DND-41 (cell line): ENCODE data around the gene RNF5.

Source experiments
- ATAC-seq: fragments of 200-7000 bp; cut with Tn5 transposase; 3 replicates; pipeline ENCODE4 v1.9.1; 2021; ENCODE audit warnings: low read depth; ENCODE audit not compliant: insufficient read depth
- DNase-seq: peaks from one replicate; pipeline ENCODE4 v3.0.0-alpha.2; 2020
- H2AFZ ChIP-seq: 2 replicates; pipeline ENCODE4 v1.6.0; 2012; ENCODE audit warnings: low read depth, low read length
- H3K27ac ChIP-seq: 2 replicates; pipeline ENCODE4 v1.5.1; 2012; ENCODE audit warnings: low read length, inconsistent platforms
- H3K27me3 ChIP-seq: fragments of 200-600 bp; sonication (generic); 2 replicates; pipeline ENCODE4 v1.6.0; 2012; ENCODE audit warnings: low read length, mild to moderate bottlenecking, inconsistent platforms; ENCODE audit not compliant: insufficient read depth, poor library complexity
- H3K36me3 ChIP-seq: 2 replicates; pipeline ENCODE4 v1.5.1; 2012; ENCODE audit warnings: low read length, inconsistent platforms; ENCODE audit not compliant: insufficient read depth
- H3K4me1 ChIP-seq: 2 replicates; pipeline ENCODE4 v1.5.1; 2012; ENCODE audit warnings: mild to moderate bottlenecking, low read length; ENCODE audit not compliant: insufficient read depth
- H3K4me2 ChIP-seq: 2 replicates; pipeline ENCODE4 v1.6.0; 2012; ENCODE audit warnings: mild to moderate bottlenecking, moderate library complexity, low read length, inconsistent platforms; ENCODE audit not compliant: insufficient read depth
- H3K4me3 ChIP-seq, 2 experiments: fragments of 200-600 bp in 1 of 2; shearing (Covaris generic) in 1 of 2; 2 replicates each; pipeline ENCODE4 v1.5.1; 2012 to 2016; ENCODE audit warnings: inconsistent platforms in 2 of 2, low read length in 2 of 2, mild to moderate bottlenecking in 2 of 2, low read depth in 1 of 2, moderate library complexity in 1 of 2
- H3K79me2 ChIP-seq: 2 replicates; pipeline ENCODE4 v1.6.0; 2012; ENCODE audit warnings: low read length, inconsistent platforms; ENCODE audit not compliant: insufficient read depth
- H3K9ac ChIP-seq: 2 replicates; pipeline ENCODE4 v1.6.0; 2012; ENCODE audit warnings: low read depth, mild to moderate bottlenecking, inconsistent platforms, low read length, moderate library complexity
- H3K9me3 ChIP-seq: 2 replicates; pipeline ENCODE4 v1.5.1; 2012; ENCODE audit warnings: low read length, moderate library complexity, mild to moderate bottlenecking, inconsistent platforms; ENCODE audit not compliant: insufficient read depth, severe bottlenecking
- H4K20me1 ChIP-seq: 2 replicates; pipeline ENCODE4 v1.6.0; 2012; ENCODE audit warnings: low read length; ENCODE audit not compliant: insufficient read depth
- CTCF ChIP-seq: IDR thresholded peaks from 2 replicates; pipeline ENCODE4 v1.5.1; 2012; ENCODE audit warnings: borderline replicate concordance, low read length, moderate library complexity, mild to moderate bottlenecking; ENCODE audit not compliant: poor library complexity, severe bottlenecking; ENCODE audit errors: extremely low read depth
- EZH2 ChIP-seq: IDR thresholded peaks from 3 replicates; pipeline ENCODE4 v1.6.1; 2012; ENCODE audit warnings: borderline replicate concordance, low read depth, mild to moderate bottlenecking, moderate library complexity, low read length, inconsistent platforms; ENCODE audit not compliant: severe bottlenecking

Gene RNF5

GRCh38 chr6:32164295-32164694 lies 13.9 kb upstream of the RNF5 start, which contains the start of gene EGFL8:
Gene EGFL8 (plus strand): TSS chr6:32164595. CDS start chr6:32166166, 1,571 bp downstream.
- H3K4me2 ChIP-seq, result no peak within 1 kb of the TSS
- H3K4me3 ChIP-seq, result no peak within 1 kb of the TSS
- H3K27me3 ChIP-seq, result no peaks in the 10 kb centered on the region
- no peak within 1 kb of the TSS for H3K9ac ChIP-seq
- H3K36me3 ChIP-seq, result peaks cover 43% of the 10 kb centered on the region
- H2AFZ ChIP-seq, result no peak within 1 kb of the TSS
- no peaks in the 10 kb centered on the region for H3K4me1 ChIP-seq
- no peak within 1 kb of the TSS; the same call in 1 of the 2 replicates for H3K27ac ChIP-seq
- H3K9me3 ChIP-seq, result no peaks in the 10 kb centered on the region
- TF ChIP-seq EZH2, result no peak
- no peak for TF ChIP-seq CTCF
- no peak for ATAC-seq
- H3K79me2 ChIP-seq, result no peaks in the 10 kb centered on the region
- no peaks in the 10 kb centered on the region for H4K20me1 ChIP-seq
- no peak for DNase-seq

- peak; percentile 24 for DNase-seq
- peaks cover 61% of the 10 kb centered on the region for H3K36me3 ChIP-seq
- TF ChIP-seq EZH2 (no peak), CTCF (no peak)
- H4K20me1 ChIP-seq, result no peaks in the 10 kb centered on the region
- H3K4me1 ChIP-seq, result no peaks in the 10 kb centered on the region
- no peaks in the 10 kb centered on the region for H3K9me3 ChIP-seq
- H3K27me3 ChIP-seq, result no peaks in the 10 kb centered on the region
- no peak; the same call in 2 of the 3 replicates for ATAC-seq
- H3K79me2 ChIP-seq, result no peaks in the 10 kb centered on the region
- H2AFZ ChIP-seq, result no peak overlapping the region
- no peak overlapping the region for H3K4me2 ChIP-seq
- no peak overlapping the region for H3K4me3 ChIP-seq
- no peak overlapping the region; the same call in 1 of the 2 replicates for H3K27ac ChIP-seq
- no peak overlapping the region for H3K9ac ChIP-seq
Measured at GRCh38 chr6:32166411-32167061, 11.7 kb upstream of the RNF5 start.

GRCh38 chr6:32167154-32167760 lies 10.9 kb upstream of the RNF5 start:
- no peak overlapping the region for H3K27ac ChIP-seq
- H4K20me1 ChIP-seq, result no peaks in the 10 kb centered on the region
- H3K4me2 ChIP-seq, result no peak overlapping the region
- H3K36me3 ChIP-seq, result peaks cover 61% of the 10 kb centered on the region
- TF ChIP-seq CTCF, result no peak
- TF ChIP-seq EZH2, result no peak
- H3K79me2 ChIP-seq, result no peaks in the 10 kb centered on the region
- H2AFZ ChIP-seq, result no peak overlapping the region
- no peak for DNase-seq
- no peak for ATAC-seq
- no peak overlapping the region for H3K4me3 ChIP-seq
- no peaks in the 10 kb centered on the region for H3K9me3 ChIP-seq
- H3K27me3 ChIP-seq, result no peaks in the 10 kb centered on the region
- H3K4me1 ChIP-seq, result no peaks in the 10 kb centered on the region
- no peak overlapping the region for H3K9ac ChIP-seq
